Lower lobe of right lung (tissue), 2 donors: Measurements from ENCODE around the gene LIX1L. TPM values are rescaled to one million over a fixed set of nuclear protein-coding genes. Genes with fewer than 3 reads are reported as not detected.

Experiments used
- ATAC-seq, 2 donors: fragments of 200-7000 bp; cut with Tn5 transposase; one replicate each; pipeline ENCODE4 v1.9.1; 2020 to 2022; ENCODE audit warnings: mild to moderate bottlenecking in 2 of 2, moderate library complexity in 2 of 2
- DNase-seq: peaks from one replicate; pipeline ENCODE4 v3.0.0-alpha.2; 2020
- H3K27ac ChIP-seq: fragments of 200-600 bp; one replicate; pipeline ENCODE4 v1.8.0; 2022
- H3K27me3 ChIP-seq: fragments of 200-600 bp; one replicate; pipeline ENCODE4 v1.8.0; 2022; ENCODE audit warnings: low read depth
- H3K36me3 ChIP-seq: fragments of 200-600 bp; one replicate; pipeline ENCODE4 v1.8.0; 2022; ENCODE audit warnings: mild to moderate bottlenecking
- H3K4me1 ChIP-seq: fragments of 200-600 bp; one replicate; pipeline ENCODE4 v1.8.0; 2022
- H3K4me3 ChIP-seq: fragments of 200-600 bp; one replicate; pipeline ENCODE4 v1.8.0; 2022; ENCODE audit warnings: mild to moderate bottlenecking
- H3K9me3 ChIP-seq: fragments of 200-600 bp; one replicate; pipeline ENCODE4 v1.8.0; 2022
- CTCF ChIP-seq: fragments of 200-600 bp; IDR thresholded peaks from one replicate; pipeline ENCODE4 v1.8.0; 2022; ENCODE audit warnings: antibody characterized with exemption, mild to moderate bottlenecking
- intact Hi-C: fragments of 100-400 bp; cut with DNase I; formaldehyde crosslinking; loops from one replicate; pipeline ENCODE4 v1.11.0; 2022
- total RNA-seq: library from RNA; stranded (reverse); fragmentation: NEBNext Ultra II Directional; extraction: Animal tissue kit (Norgen Biotek cat#: 25700); gene quantifications from one replicate; pipeline ENCODE4 v1.2.1, GENCODE V29; 2021
- donor health status: DM: no; HTN: yes; CAD: no; lungs with severe emphysema.

Gene LIX1L
- total RNA-seq, 1 donor from 2014 or later: 30.9 TPM

GRCh38 chr1:145962157-145963102 is 4.6 kb upstream of the LIX1L start:
- no peak for DNase-seq
- Histone ChIP-seq H3K9me3 (no peaks in the 10 kb centered on the region), H3K36me3 (no peaks in the 10 kb centered on the region), H3K4me1 (peaks cover 59% of the 10 kb centered on the region), H3K4me3 (peak overlapping the region; percentile 69), H3K27me3 (no peaks in the 10 kb centered on the region), H3K27ac (peak overlapping the region; percentile 85)
- intact Hi-C loops: no loop called here
- ATAC-seq: no peak
- no peak for TF ChIP-seq CTCF

GRCh38 chr1:145961425-145962156 is 3.8 kb upstream of the LIX1L start:
- DNase-seq (peak; percentile 71), ATAC-seq (no peak)
- Histone ChIP-seq H3K27me3 (no peaks in the 10 kb centered on the region), H3K4me3 (peak overlapping the region; percentile 69), H3K27ac (peak overlapping the region; percentile 80), H3K9me3 (no peaks in the 10 kb centered on the region), H3K4me1 (peaks cover 65% of the 10 kb centered on the region), H3K36me3 (no peaks in the 10 kb centered on the region)
- TF ChIP-seq CTCF: no peak
- intact Hi-C loops: no loop called here

- H3K27me3 ChIP-seq: no peaks in the 10 kb centered on the region
- no peak for TF ChIP-seq CTCF
- ATAC-seq (no peak), DNase-seq (no peak)
- intact Hi-C loops: no loop called here
- no peaks in the 10 kb centered on the region for H3K36me3 ChIP-seq
- peak overlapping the region; percentile 69 for H3K4me3 ChIP-seq
- peaks cover 69% of the 10 kb centered on the region for H3K4me1 ChIP-seq
- H3K27ac ChIP-seq: peak overlapping the region; percentile 80
- no peaks in the 10 kb centered on the region for H3K9me3 ChIP-seq
These were observed 3.2 kb upstream of the LIX1L start for GRCh38 chr1:145961109-145961424.

- Histone ChIP-seq H3K4me1 (peaks cover 69% of the 10 kb centered on the region), H3K4me3 (peak overlapping the region; percentile 69), H3K27ac (peak overlapping the region; percentile 80), H3K27me3 (no peaks in the 10 kb centered on the region), H3K36me3 (no peaks in the 10 kb centered on the region), H3K9me3 (no peaks in the 10 kb centered on the region)
- TF ChIP-seq CTCF: peak; percentile 31
- DNase-seq (peak; percentile 83), ATAC-seq (peak; percentile 48)
- intact Hi-C loops: no loop called here
These were observed 2.8 kb upstream of the LIX1L start for GRCh38 chr1:145960468-145961108.

GRCh38 chr1:145959957-145960467 is 2.2 kb upstream of the LIX1L start:
- no peaks in the 10 kb centered on the region for H3K36me3 ChIP-seq
- no peak for DNase-seq
- intact Hi-C loops: no loop called here
- peaks cover 70% of the 10 kb centered on the region for H3K4me1 ChIP-seq
- H3K27me3 ChIP-seq: no peaks in the 10 kb centered on the region
- no peaks in the 10 kb centered on the region for H3K9me3 ChIP-seq
- no peak for TF ChIP-seq CTCF
- H3K4me3 ChIP-seq: peak overlapping the region; percentile 69
- no peak for ATAC-seq
- H3K27ac ChIP-seq: peak overlapping the region; percentile 80
